Measurements from ENCODE around the gene CYFIP1.

GRCh38 chr15:22942306-22942855 is 37.8 kb downstream of the CYFIP1 start:
- TF ChIP-seq, protein P1, sequence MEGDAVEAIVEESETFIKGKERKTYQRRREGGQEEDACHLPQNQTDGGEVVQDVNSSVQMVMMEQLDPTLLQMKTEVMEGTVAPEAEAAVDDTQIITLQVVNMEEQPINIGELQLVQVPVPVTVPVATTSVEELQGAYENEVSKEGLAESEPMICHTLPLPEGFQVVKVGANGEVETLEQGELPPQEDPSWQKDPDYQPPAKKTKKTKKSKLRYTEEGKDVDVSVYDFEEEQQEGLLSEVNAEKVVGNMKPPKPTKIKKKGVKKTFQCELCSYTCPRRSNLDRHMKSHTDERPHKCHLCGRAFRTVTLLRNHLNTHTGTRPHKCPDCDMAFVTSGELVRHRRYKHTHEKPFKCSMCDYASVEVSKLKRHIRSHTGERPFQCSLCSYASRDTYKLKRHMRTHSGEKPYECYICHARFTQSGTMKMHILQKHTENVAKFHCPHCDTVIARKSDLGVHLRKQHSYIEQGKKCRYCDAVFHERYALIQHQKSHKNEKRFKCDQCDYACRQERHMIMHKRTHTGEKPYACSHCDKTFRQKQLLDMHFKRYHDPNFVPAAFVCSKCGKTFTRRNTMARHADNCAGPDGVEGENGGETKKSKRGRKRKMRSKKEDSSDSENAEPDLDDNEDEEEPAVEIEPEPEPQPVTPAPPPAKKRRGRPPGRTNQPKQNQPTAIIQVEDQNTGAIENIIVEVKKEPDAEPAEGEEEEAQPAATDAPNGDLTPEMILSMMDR (CRISPR knock-in tag; IDR thresholded peaks at IDR 0.05), result no peak
- TF ChIP-seq, protein P2, sequence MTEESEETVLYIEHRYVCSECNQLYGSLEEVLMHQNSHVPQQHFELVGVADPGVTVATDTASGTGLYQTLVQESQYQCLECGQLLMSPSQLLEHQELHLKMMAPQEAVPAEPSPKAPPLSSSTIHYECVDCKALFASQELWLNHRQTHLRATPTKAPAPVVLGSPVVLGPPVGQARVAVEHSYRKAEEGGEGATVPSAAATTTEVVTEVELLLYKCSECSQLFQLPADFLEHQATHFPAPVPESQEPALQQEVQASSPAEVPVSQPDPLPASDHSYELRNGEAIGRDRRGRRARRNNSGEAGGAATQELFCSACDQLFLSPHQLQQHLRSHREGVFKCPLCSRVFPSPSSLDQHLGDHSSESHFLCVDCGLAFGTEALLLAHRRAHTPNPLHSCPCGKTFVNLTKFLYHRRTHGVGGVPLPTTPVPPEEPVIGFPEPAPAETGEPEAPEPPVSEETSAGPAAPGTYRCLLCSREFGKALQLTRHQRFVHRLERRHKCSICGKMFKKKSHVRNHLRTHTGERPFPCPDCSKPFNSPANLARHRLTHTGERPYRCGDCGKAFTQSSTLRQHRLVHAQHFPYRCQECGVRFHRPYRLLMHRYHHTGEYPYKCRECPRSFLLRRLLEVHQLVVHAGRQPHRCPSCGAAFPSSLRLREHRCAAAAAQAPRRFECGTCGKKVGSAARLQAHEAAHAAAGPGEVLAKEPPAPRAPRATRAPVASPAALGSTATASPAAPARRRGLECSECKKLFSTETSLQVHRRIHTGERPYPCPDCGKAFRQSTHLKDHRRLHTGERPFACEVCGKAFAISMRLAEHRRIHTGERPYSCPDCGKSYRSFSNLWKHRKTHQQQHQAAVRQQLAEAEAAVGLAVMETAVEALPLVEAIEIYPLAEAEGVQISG (CRISPR knock-in tag; IDR thresholded peaks at IDR 0.05), result no peak
- TF ChIP-seq ETS1 (CRISPR knock-in tag; IDR thresholded peaks at IDR 0.05) (no peak), TCF12 (IDR thresholded peaks at IDR 0.05) (no peak), TCF12 (CRISPR knock-in tag; IDR thresholded peaks at IDR 0.05) (no peak), TRIM24 (CRISPR knock-in tag; IDR thresholded peaks at IDR 0.05) (no peak), EP300 (IDR thresholded peaks at IDR 0.05; ENCODE audit: low read depth in 2 of 2, low read length in 2 of 2) (no peak), EP300 (CRISPR knock-in tag; IDR thresholded peaks at IDR 0.05; ENCODE audit: borderline replicate concordance) (no peak), DMAP1 (CRISPR knock-in tag; IDR thresholded peaks at IDR 0.05) (no peak), ZBTB8A (CRISPR knock-in tag; IDR thresholded peaks at IDR 0.05; ENCODE audit: borderline replicate concordance, low read depth) (no peak), ZSCAN20 (CRISPR knock-in tag; IDR thresholded peaks at IDR 0.05; ENCODE audit: borderline replicate concordance) (no peak)
- TF ChIP-seq, protein P3, sequence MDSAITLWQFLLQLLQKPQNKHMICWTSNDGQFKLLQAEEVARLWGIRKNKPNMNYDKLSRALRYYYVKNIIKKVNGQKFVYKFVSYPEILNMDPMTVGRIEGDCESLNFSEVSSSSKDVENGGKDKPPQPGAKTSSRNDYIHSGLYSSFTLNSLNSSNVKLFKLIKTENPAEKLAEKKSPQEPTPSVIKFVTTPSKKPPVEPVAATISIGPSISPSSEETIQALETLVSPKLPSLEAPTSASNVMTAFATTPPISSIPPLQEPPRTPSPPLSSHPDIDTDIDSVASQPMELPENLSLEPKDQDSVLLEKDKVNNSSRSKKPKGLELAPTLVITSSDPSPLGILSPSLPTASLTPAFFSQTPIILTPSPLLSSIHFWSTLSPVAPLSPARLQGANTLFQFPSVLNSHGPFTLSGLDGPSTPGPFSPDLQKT (CRISPR knock-in tag; IDR thresholded peaks at IDR 0.05; ENCODE audit: borderline replicate concordance), result no peak
- TF ChIP-seq, protein P4, sequence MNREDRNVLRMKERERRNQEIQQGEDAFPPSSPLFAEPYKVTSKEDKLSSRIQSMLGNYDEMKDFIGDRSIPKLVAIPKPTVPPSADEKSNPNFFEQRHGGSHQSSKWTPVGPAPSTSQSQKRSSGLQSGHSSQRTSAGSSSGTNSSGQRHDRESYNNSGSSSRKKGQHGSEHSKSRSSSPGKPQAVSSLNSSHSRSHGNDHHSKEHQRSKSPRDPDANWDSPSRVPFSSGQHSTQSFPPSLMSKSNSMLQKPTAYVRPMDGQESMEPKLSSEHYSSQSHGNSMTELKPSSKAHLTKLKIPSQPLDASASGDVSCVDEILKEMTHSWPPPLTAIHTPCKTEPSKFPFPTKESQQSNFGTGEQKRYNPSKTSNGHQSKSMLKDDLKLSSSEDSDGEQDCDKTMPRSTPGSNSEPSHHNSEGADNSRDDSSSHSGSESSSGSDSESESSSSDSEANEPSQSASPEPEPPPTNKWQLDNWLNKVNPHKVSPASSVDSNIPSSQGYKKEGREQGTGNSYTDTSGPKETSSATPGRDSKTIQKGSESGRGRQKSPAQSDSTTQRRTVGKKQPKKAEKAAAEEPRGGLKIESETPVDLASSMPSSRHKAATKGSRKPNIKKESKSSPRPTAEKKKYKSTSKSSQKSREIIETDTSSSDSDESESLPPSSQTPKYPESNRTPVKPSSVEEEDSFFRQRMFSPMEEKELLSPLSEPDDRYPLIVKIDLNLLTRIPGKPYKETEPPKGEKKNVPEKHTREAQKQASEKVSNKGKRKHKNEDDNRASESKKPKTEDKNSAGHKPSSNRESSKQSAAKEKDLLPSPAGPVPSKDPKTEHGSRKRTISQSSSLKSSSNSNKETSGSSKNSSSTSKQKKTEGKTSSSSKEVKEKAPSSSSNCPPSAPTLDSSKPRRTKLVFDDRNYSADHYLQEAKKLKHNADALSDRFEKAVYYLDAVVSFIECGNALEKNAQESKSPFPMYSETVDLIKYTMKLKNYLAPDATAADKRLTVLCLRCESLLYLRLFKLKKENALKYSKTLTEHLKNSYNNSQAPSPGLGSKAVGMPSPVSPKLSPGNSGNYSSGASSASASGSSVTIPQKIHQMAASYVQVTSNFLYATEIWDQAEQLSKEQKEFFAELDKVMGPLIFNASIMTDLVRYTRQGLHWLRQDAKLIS (CRISPR knock-in tag; IDR thresholded peaks at IDR 0.05), result no peak
- TF ChIP-seq, protein P5, sequence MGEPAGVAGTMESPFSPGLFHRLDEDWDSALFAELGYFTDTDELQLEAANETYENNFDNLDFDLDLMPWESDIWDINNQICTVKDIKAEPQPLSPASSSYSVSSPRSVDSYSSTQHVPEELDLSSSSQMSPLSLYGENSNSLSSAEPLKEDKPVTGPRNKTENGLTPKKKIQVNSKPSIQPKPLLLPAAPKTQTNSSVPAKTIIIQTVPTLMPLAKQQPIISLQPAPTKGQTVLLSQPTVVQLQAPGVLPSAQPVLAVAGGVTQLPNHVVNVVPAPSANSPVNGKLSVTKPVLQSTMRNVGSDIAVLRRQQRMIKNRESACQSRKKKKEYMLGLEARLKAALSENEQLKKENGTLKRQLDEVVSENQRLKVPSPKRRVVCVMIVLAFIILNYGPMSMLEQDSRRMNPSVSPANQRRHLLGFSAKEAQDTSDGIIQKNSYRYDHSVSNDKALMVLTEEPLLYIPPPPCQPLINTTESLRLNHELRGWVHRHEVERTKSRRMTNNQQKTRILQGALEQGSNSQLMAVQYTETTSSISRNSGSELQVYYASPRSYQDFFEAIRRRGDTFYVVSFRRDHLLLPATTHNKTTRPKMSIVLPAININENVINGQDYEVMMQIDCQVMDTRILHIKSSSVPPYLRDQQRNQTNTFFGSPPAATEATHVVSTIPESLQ (CRISPR knock-in tag; conservative IDR thresholded peaks at IDR 0.05), result no peak
